Left ventricle myocardium inferior (tissue), 1 donor: Measurements from ENCODE around the gene JUP. TPM values are rescaled to one million over a fixed set of nuclear protein-coding genes. Genes with fewer than 3 reads are reported as not detected.

Source experiments
- DNase-seq: peaks from one replicate; pipeline ENCODE4 v3.0.0-alpha.2; 2020
- H3K27ac ChIP-seq: fragments of 200-600 bp; replicated peaks from 2 replicates; pipeline ENCODE4 v1.8.0; 2021
- H3K27me3 ChIP-seq: fragments of 200-600 bp; 2 replicates; pipeline ENCODE4 v1.8.0; 2021; ENCODE audit warnings: low read depth
- H3K36me3 ChIP-seq: fragments of 200-600 bp; 2 replicates; pipeline ENCODE4 v1.8.0; 2021
- H3K4me1 ChIP-seq: fragments of 200-600 bp; 2 replicates; pipeline ENCODE4 v1.8.0; 2021
- H3K4me3 ChIP-seq: fragments of 200-600 bp; 2 replicates; pipeline ENCODE4 v1.8.0; 2021; ENCODE audit warnings: mild to moderate bottlenecking, moderate library complexity
- H3K9me3 ChIP-seq: fragments of 200-600 bp; replicated peaks from 2 replicates; pipeline ENCODE4 v1.8.0; 2021
- CTCF ChIP-seq: fragments of 200-600 bp; IDR thresholded peaks from 2 replicates; pipeline ENCODE4 v1.8.0; 2021; ENCODE audit warnings: antibody characterized with exemption, mild to moderate bottlenecking, borderline replicate concordance
- intact Hi-C: fragments of 100-400 bp; cut with micrococcal nuclease; formaldehyde crosslinking; loops from one replicate; pipeline ENCODE4 v1.11.0; 2022
- total RNA-seq: library from RNA; stranded (reverse); fragmentation: NEBNext Ultra II Directional; extraction: Animal tissue kit (Norgen Biotek cat#: 25700); gene quantifications from one replicate; pipeline ENCODE4 v1.2.1, GENCODE V29; 2021
- donor health status: DM: no; HTN: yes; CAD: no; lungs with severe emphysema.

The JUP gene
- total RNA-seq, 1 donor from 2014 or later: 160 TPM

- peaks cover 9% of the 10 kb centered on the region for H3K27me3 ChIP-seq
- H3K36me3 ChIP-seq: no peaks in the 10 kb centered on the region
- H3K4me3 ChIP-seq: no peak overlapping the region
- peaks cover 3% of the 10 kb centered on the region for H3K4me1 ChIP-seq
- no peaks in the 10 kb centered on the region for H3K9me3 ChIP-seq
- H3K27ac ChIP-seq: no peak overlapping the region
- intact Hi-C loops: no loop called here
- no peak for DNase-seq
- no peak for TF ChIP-seq CTCF
These were observed 64.3 kb downstream of the JUP start for GRCh38 chr17:41722231-41722630.

GRCh38 chr17:41718287-41718645, 68.2 kb downstream of the JUP start:
- peaks cover 9% of the 10 kb centered on the region for H3K27me3 ChIP-seq
- peaks cover 3% of the 10 kb centered on the region for H3K4me1 ChIP-seq
- no peaks in the 10 kb centered on the region for H3K9me3 ChIP-seq
- no peak overlapping the region for H3K4me3 ChIP-seq
- TF ChIP-seq CTCF: no peak
- H3K27ac ChIP-seq: no peak overlapping the region
- H3K36me3 ChIP-seq: no peaks in the 10 kb centered on the region
- DNase-seq: no peak
- intact Hi-C loops: no loop called here

DNA sequence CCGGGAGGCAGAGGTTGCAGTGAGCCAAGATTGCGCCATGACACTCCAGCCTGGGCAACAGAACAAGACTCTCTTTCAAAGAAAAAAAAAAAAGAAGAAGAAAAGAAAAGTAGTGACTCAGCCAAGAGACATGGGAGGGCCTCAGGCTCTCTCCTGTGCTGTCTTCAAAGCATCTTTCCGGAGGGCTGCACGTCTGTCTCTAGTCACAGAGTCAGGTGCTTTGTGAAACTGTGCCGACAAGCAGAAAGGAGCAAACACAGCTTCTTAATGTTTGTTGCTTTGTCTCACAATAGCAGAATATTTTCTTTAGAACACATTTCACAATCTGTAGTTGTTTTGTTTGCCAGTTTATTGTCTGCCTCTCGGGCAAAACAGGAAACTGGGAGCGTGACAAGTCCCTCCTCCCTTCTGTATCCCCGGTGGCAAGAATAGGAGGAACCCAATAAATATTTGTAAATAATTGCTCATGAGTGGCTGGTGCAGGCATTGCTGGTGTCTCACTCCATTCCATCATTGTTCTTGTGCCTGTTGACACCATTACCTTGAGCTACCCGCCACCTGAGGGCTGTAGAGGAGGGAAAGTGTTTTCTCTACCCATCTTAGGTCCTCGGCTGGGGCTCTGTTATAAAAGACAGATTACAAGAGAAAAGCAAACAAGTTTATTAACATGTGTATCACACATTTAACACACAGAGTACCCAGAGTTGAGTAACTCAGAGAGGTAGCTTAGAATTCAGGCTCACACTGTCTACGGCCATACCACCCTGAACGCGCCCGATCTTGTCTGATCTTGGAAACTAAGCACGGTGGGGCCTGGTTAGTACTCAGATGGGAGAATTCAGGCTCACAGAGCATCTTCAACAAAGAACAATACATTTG, 68.9 kb downstream of the JUP start:
- no peak overlapping the region for H3K4me3 ChIP-seq
- H3K9me3 ChIP-seq: no peaks in the 10 kb centered on the region
- intact Hi-C loops: no loop called here
- H3K4me1 ChIP-seq: peaks cover 3% of the 10 kb centered on the region
- no peaks in the 10 kb centered on the region for H3K36me3 ChIP-seq
- no peak overlapping the region for H3K27ac ChIP-seq
- DNase-seq: no peak
- TF ChIP-seq CTCF: no peak
- H3K27me3 ChIP-seq: peaks cover 5% of the 10 kb centered on the region

DNA sequence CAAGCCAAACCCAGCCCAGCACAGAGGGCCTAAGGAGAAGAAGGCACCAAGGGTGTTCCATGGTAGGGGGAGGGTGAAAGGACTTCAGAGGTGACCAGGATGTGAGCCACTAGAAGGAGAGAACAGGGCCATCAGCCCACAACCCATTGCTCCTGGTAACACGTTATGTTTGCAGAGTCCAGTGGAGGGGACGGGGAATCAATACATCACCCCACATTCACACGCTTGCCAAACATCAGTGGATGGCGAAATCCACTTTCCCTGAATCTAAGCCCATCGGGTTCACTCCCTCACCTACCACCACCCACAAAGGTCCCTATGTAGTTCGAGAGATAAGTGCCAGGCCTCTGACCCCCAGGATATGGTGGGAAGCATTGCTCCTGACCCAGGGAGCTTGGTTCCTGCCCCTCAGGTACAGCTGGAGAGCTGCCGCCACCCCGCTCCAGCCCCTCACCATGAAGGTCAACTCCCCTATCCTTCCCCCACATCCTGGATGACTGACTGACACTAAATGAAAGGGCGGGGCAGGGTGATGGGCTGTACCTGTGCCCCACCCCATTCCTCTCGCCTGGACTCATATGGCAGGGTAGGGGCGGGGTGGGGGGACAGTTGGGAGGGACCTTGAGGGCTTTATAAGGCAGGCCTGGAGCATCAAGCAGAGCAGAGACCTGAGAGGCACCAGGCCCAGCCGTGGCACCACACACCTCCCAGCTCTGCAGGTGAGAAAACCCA, 74.7 kb downstream of the JUP start, which contains the start of gene GAST:
Gene GAST, plus strand, starts transcription at position 663 of the 732 bp plus-strand sequence. CDS start 3,106 bp downstream, outside the sequence.
- H3K4me3 ChIP-seq: no peak within 1 kb of the TSS
- H3K27ac ChIP-seq: no peak within 1 kb of the TSS
- no peaks in the 10 kb centered on the region for H3K4me1 ChIP-seq
- H3K27me3 ChIP-seq: peaks cover 15% of the 10 kb centered on the region
- H3K36me3 ChIP-seq: no peaks in the 10 kb centered on the region
- intact Hi-C loops: no loop called here
- no peaks in the 10 kb centered on the region for H3K9me3 ChIP-seq
- no peak for DNase-seq
- TF ChIP-seq CTCF: no peak

GRCh38 chr17:41710472-41711090, 75.9 kb downstream of the JUP start:
- H3K27ac ChIP-seq: no peak overlapping the region
- intact Hi-C loops: no loop called here
- no peak overlapping the region for H3K4me3 ChIP-seq
- H3K4me1 ChIP-seq: no peaks in the 10 kb centered on the region
- no peak for TF ChIP-seq CTCF
- no peaks in the 10 kb centered on the region for H3K9me3 ChIP-seq
- no peak for DNase-seq
- no peaks in the 10 kb centered on the region for H3K36me3 ChIP-seq
- peaks cover 15% of the 10 kb centered on the region for H3K27me3 ChIP-seq
